H1 (cell line): ENCODE measurements around the gene MYBPC1. TPM values are rescaled to one million over a fixed set of nuclear protein-coding genes. Genes with fewer than 3 reads are reported as not detected.

Source experiments
- CTCF ChIA-PET: fragments of 300-600 bp; sonication (Branson Sonifier 250); formaldehyde crosslinking; loops from one replicate; lab custom pipeline; 2021; ENCODE audit not compliant: partially characterized antibody; lab: Charles Lee
- POLR2A ChIA-PET: fragments of 300-600 bp; sonication (Branson Sonifier 250); formaldehyde crosslinking; loops from one replicate; lab custom pipeline; 2021; ENCODE audit warnings: inconsistent platforms; ENCODE audit not compliant: partially characterized antibody; lab: Charles Lee
- DNase-seq, 2 experiments: peaks; one replicate each; pipeline versions ENCODE4 v3.0.0 to v3.0.0-alpha.2; 2010 to 2022; ENCODE audit warnings: low spot score in 2 of 2, low read depth in 1 of 2, mixed read lengths in 1 of 2
- FAIRE-seq: peaks from 2 replicates; lab custom pipeline; 2011; peaks lifted over from hg19 to GRCh38; lab: Jason Lieb, UNC
- H2AFZ ChIP-seq: 2 replicates; pipeline ENCODE4 v1.8.1; 2012; ENCODE audit warnings: low read length, inconsistent platforms
- H2AK5ac ChIP-seq: 2 replicates; pipeline ENCODE4 v1.6.1; 2013; ENCODE audit warnings: low read depth, low read length
- H2BK120ac ChIP-seq: replicated peaks from 2 replicates; pipeline ENCODE3; 2013; ENCODE audit warnings: low read depth, low read length, inconsistent platforms
- H2BK12ac ChIP-seq: 2 replicates; pipeline ENCODE4 v1.6.1; 2013; ENCODE audit warnings: low read depth, low read length
- H2BK15ac ChIP-seq: 2 replicates; pipeline ENCODE4 v1.6.1; 2013; ENCODE audit warnings: low read length
- H2BK20ac ChIP-seq: 2 replicates; pipeline ENCODE4 v1.6.1; 2013; ENCODE audit warnings: low read length
- H2BK5ac ChIP-seq: 2 replicates; pipeline ENCODE4 v1.6.1; 2013; ENCODE audit warnings: low read depth, low read length
- H3K14ac ChIP-seq: 2 replicates; pipeline ENCODE4 v1.6.1; 2013; ENCODE audit warnings: inconsistent platforms; ENCODE audit not compliant: insufficient read length
- H3K18ac ChIP-seq: 2 replicates; pipeline ENCODE4 v1.6.1; 2013; ENCODE audit warnings: low read length; ENCODE audit errors: extremely low read depth
- H3K23ac ChIP-seq: 2 replicates; pipeline ENCODE4 v1.6.1; 2013; ENCODE audit warnings: inconsistent platforms; ENCODE audit not compliant: insufficient read length
- H3K23me2 ChIP-seq: 2 replicates; pipeline ENCODE4 v1.6.1; 2013; ENCODE audit warnings: low read depth, low read length
- H3K27ac ChIP-seq: 2 replicates; pipeline ENCODE4 v1.6.1; 2011; ENCODE audit warnings: low read depth, low read length, inconsistent platforms
- H3K27me3 ChIP-seq, 4 experiments: replicated peaks in 1 of 4; 1 replicate in 1 of 4; 2 replicates in 3 of 4; pipeline versions ENCODE4 v1.6.1 to v1.8.1; 2011 to 2013; ENCODE audit warnings: low read length in 3 of 4, mild to moderate bottlenecking in 3 of 4, inconsistent platforms in 2 of 4, mixed read lengths in 2 of 4, moderate library complexity in 1 of 4; ENCODE audit not compliant: control insufficient read depth in 3 of 4, insufficient read depth in 3 of 4; ENCODE audit errors: extremely low read depth in 1 of 4
- H3K36me3 ChIP-seq, 4 experiments: 2 replicates each; pipeline versions ENCODE4 v1.6.1 to v1.8.1; 2011 to 2013; ENCODE audit warnings: mild to moderate bottlenecking in 4 of 4, low read length in 3 of 4, moderate library complexity in 2 of 4, control low read depth in 1 of 4, inconsistent platforms in 1 of 4; ENCODE audit not compliant: insufficient read depth in 4 of 4, control insufficient read depth in 2 of 4
- H3K4ac ChIP-seq: replicated peaks from 2 replicates; pipeline ENCODE3; 2013; ENCODE audit warnings: low read length, low read depth, mixed read lengths, inconsistent platforms; ENCODE audit not compliant: insufficient read length
- H3K4me1 ChIP-seq, 4 experiments: replicated peaks in 1 of 4; 1 replicate in 1 of 4; 2 replicates in 3 of 4; pipeline versions ENCODE4 v1.6.1 to v1.8.1; 2011 to 2013; ENCODE audit warnings: low read length in 3 of 4, inconsistent platforms in 2 of 4, mixed read lengths in 1 of 4; ENCODE audit not compliant: insufficient read depth in 4 of 4, control insufficient read depth in 3 of 4
- H3K4me2 ChIP-seq, 2 experiments: 2 replicates each; pipeline versions ENCODE4 v1.6.1 to v1.8.1; 2011 to 2013; ENCODE audit warnings: low read depth in 2 of 2, low read length in 2 of 2, control low read depth in 1 of 2, inconsistent platforms in 1 of 2, mild to moderate bottlenecking in 1 of 2; ENCODE audit not compliant: insufficient read depth in 1 of 2
- H3K4me3 ChIP-seq, 4 experiments: fragments of 200-600, 300-600 bp in 1 of 4; sonication (generic), shearing (Covaris generic), sonication (Bioruptor Twin) in 1 of 4; 2 replicates each; pipeline versions ENCODE4 v1.5.1 to v1.8.1; 2011 to 2016; ENCODE audit warnings: low read length in 4 of 4, low read depth in 3 of 4, control low read depth in 2 of 4, inconsistent platforms in 2 of 4, mild to moderate bottlenecking in 2 of 4, mixed read lengths in 1 of 4, moderate library complexity in 1 of 4; ENCODE audit not compliant: insufficient read depth in 2 of 4; ENCODE audit errors: extremely low read depth in 1 of 4
- H3K56ac ChIP-seq: replicated peaks from 2 replicates; pipeline ENCODE3; 2013; ENCODE audit warnings: low read depth, mild to moderate bottlenecking, mixed read lengths, low read length, inconsistent platforms; ENCODE audit not compliant: insufficient read length
- H3K79me1 ChIP-seq: 2 replicates; pipeline ENCODE4 v1.6.1; 2013; ENCODE audit warnings: low read depth, low read length, control low read depth
- H3K79me2 ChIP-seq, 2 experiments: 2 replicates each; pipeline versions ENCODE4 v1.6.1 to v1.8.1; 2012 to 2013; ENCODE audit warnings: low read length in 2 of 2, mild to moderate bottlenecking in 2 of 2, inconsistent platforms in 1 of 2; ENCODE audit not compliant: insufficient read depth in 2 of 2, control insufficient read depth in 1 of 2
- H3K9ac ChIP-seq, 4 experiments: replicated peaks in 1 of 4; 1 replicate in 1 of 4; 2 replicates in 3 of 4; pipeline versions ENCODE4 v1.6.1 to v1.8.1; 2011 to 2013; ENCODE audit warnings: low read depth in 3 of 4, low read length in 3 of 4, control low read depth in 2 of 4, mild to moderate bottlenecking in 2 of 4, moderate library complexity in 2 of 4, inconsistent platforms in 1 of 4; ENCODE audit errors: extremely low read depth in 1 of 4
- H3K9me3 ChIP-seq, 2 experiments: 2 replicates each; pipeline versions ENCODE4 v1.6.1 to v1.8.1; 2012 to 2013; ENCODE audit warnings: mild to moderate bottlenecking in 2 of 2, moderate library complexity in 2 of 2, control low read depth in 1 of 2, inconsistent platforms in 1 of 2, low read depth in 1 of 2, low read length in 1 of 2, mixed read lengths in 1 of 2; ENCODE audit not compliant: insufficient read depth in 2 of 2
- H4K20me1 ChIP-seq, 2 experiments: replicated peaks in 1 of 2; 2 replicates each; pipeline versions ENCODE3 to v1.8.1; 2011 to 2013; ENCODE audit warnings: inconsistent platforms in 2 of 2, low read length in 2 of 2, mild to moderate bottlenecking in 1 of 2; ENCODE audit not compliant: insufficient read depth in 2 of 2, control insufficient read depth in 1 of 2
- H4K5ac ChIP-seq: 2 replicates; pipeline ENCODE4 v1.6.1; 2013; ENCODE audit warnings: low read length, low read depth, mixed read lengths, inconsistent platforms; ENCODE audit not compliant: insufficient read length
- H4K8ac ChIP-seq: 2 replicates; pipeline ENCODE4 v1.8.0; 2013; ENCODE audit warnings: mild to moderate bottlenecking, moderate library complexity, low read length, inconsistent platforms; ENCODE audit not compliant: insufficient read depth; ENCODE audit errors: extremely low read depth
- H4K91ac ChIP-seq: replicated peaks from 2 replicates; pipeline ENCODE3; 2013; ENCODE audit warnings: low read length, mixed read lengths, inconsistent platforms; ENCODE audit not compliant: insufficient read length
- BACH1 ChIP-seq: IDR thresholded peaks from 2 replicates; pipeline ENCODE4 v1.6.1; 2012; ENCODE audit warnings: low read length, improper control_type of control experiment
- BCL11A ChIP-seq, 2 experiments: IDR thresholded peaks; one replicate each; pipeline ENCODE4 v1.6.1; 2011; ENCODE audit warnings: low read depth in 2 of 2, low read length in 2 of 2, mild to moderate bottlenecking in 2 of 2
- SIN3A ChIP-seq, 2 experiments: IDR thresholded peaks in 1 of 2; conservative IDR thresholded peaks in 1 of 2; 2 replicates each; pipeline ENCODE4 v1.6.1; 2011 to 2012; ENCODE audit warnings: low read length in 2 of 2, improper control_type of control experiment in 1 of 2, low read depth in 1 of 2, mild to moderate bottlenecking in 1 of 2
- SP2 ChIP-seq: IDR thresholded peaks from 2 replicates; pipeline ENCODE4 v1.6.1; 2012; ENCODE audit warnings: mild to moderate bottlenecking, low read length, inconsistent platforms
- SRF ChIP-seq: IDR thresholded peaks from 2 replicates; pipeline ENCODE4 v1.6.1; 2011; ENCODE audit warnings: mild to moderate bottlenecking, low read depth, low read length, moderate library complexity
- TBP ChIP-seq: IDR thresholded peaks from 2 replicates; pipeline ENCODE4 v1.6.1; 2011; ENCODE audit warnings: low read depth, low read length, improper control_type of control experiment
- TEAD4 ChIP-seq: IDR thresholded peaks from 2 replicates; pipeline ENCODE4 v1.6.1; 2012; ENCODE audit warnings: low read depth, low read length, inconsistent platforms, mixed read lengths
- whole genome bisulfite sequencing, 2 experiments: shearing (Covaris generic) in 1 of 2; methylation state at CpG; one replicate each; pipeline versions ENCODE4 v1.1.6 to v1.1.7; 2013 to 2015; ENCODE audit warnings: low lambda C conversion rate in 2 of 2, mixed read lengths in 2 of 2, inconsistent platforms in 1 of 2, low coverage in 1 of 2, missing lambda C conversion rate in 1 of 2; ENCODE audit not compliant: insufficient replicate concordance in 2 of 2, insufficient coverage in 1 of 2, insufficient read length in 1 of 2; ENCODE audit errors: extremely low coverage in 1 of 2, missing lambda C conversion rate in 1 of 2; 5-methylcytosine and 5-hydroxymethylcytosine counted together
- polyA plus RNA-seq, 7 experiments: library from polyadenylated mRNA; depleted of rRNA in 3 of 7; stranded (reverse) in 5 of 7; unstranded in 2 of 7; fragments of >200 nt in 5 of 7; fragments of 200-250 nt in 2 of 7; gene quantifications; 1 replicate in 5 of 7; 2 replicates in 1 of 7; 4 replicates in 1 of 7; pipeline versions ENCODE4 v1.2.1 to v1.2.3, GENCODE V29; 2011 to 2013; ENCODE audit warnings: missing spikeins in 2 of 7, mixed read lengths in 2 of 7
- total RNA-seq: library from RNA; stranded (reverse); fragmentation: NEBNext Ultra II Directional; extraction: Animal tissue kit (Norgen Biotek cat#: 25700); gene quantifications from 2 replicates; pipeline ENCODE4 v1.2.1, GENCODE V29; 2021
- TF ChIP-seq, protein P1 (sequence below), 3 experiments: IDR thresholded peaks; 1 replicate in 2 of 3; 2 replicates in 1 of 3; pipeline versions ENCODE4 v1.5.1 to v1.6.1; 2011; ENCODE audit warnings: low read length in 3 of 3, mild to moderate bottlenecking in 3 of 3, inconsistent platforms in 2 of 3, low read depth in 1 of 3, moderate library complexity in 1 of 3; ENCODE audit not compliant: insufficient read depth in 1 of 3; ENCODE audit errors: control extremely low read depth in 1 of 3

Gene MYBPC1
- total and polyA plus RNA-seq, 2 of the 8 experiments (the other 6 are each of a cell fraction or from before 2014, with no cell fraction given) = not detected

- Histone ChIP-seq H3K79me2 (no peaks in the 10 kb centered on the region), H2BK15ac (no peak overlapping the region), H3K4me2 (no peak overlapping the region), H3K9me3 (no peaks in the 10 kb centered on the region), H3K23ac (no peak overlapping the region), H3K18ac (no peak overlapping the region), H3K36me3 (no peaks in the 10 kb centered on the region), H4K8ac (no peak overlapping the region), H3K79me1 (no peaks in the 10 kb centered on the region), H3K9ac (no peak overlapping the region), H4K20me1 (no peaks in the 10 kb centered on the region), H2AK5ac (no peak overlapping the region), H3K4me1 (peaks cover 0 to 2% (median under 1%) of the 10 kb centered on the region in 4 experiments; a peak in 3 of 7 replicates), H4K5ac (no peak overlapping the region), H3K56ac (no peak overlapping the region), H3K27me3 (peaks cover 2 to 7% (median 5%) of the 10 kb centered on the region in 4 experiments), H2BK5ac (no peak overlapping the region), H2BK12ac (no peak overlapping the region), H2AFZ (no peak overlapping the region), H3K14ac (no peak overlapping the region), H2BK120ac (no peak overlapping the region), H3K4me3 (no peak overlapping the region), H4K91ac (no peak overlapping the region), H3K23me2 (peaks cover under 1% of the 10 kb centered on the region; the same call in 1 of the 2 replicates), H3K4ac (no peak overlapping the region), H3K27ac (no peak overlapping the region), H2BK20ac (no peak overlapping the region)
- WGBS, 2 experiments = 95% methylated on average over 1 of the region's 1 CpG; no CpG with 5 or more reads in 1 of the 2 experiments
- FAIRE-seq (no peak), DNase-seq (no peak)
- TF ChIP-seq BACH1 (no peak), BCL11A (IDR thresholded peaks at IDR 0.05; ENCODE audit: low read depth in 2 of 2, low read length in 2 of 2) (no peak), SP2 (no peak), SIN3A (conservative IDR thresholded peaks at IDR 0.05 in 1 of 2, IDR thresholded peaks at IDR 0.05 in 1 of 2; ENCODE audit: low read depth in 1 of 2, low read length in 2 of 2) (no peak), SRF (no peak), TEAD4 (no peak), TBP (no peak)
- TF ChIP-seq, protein P1, sequence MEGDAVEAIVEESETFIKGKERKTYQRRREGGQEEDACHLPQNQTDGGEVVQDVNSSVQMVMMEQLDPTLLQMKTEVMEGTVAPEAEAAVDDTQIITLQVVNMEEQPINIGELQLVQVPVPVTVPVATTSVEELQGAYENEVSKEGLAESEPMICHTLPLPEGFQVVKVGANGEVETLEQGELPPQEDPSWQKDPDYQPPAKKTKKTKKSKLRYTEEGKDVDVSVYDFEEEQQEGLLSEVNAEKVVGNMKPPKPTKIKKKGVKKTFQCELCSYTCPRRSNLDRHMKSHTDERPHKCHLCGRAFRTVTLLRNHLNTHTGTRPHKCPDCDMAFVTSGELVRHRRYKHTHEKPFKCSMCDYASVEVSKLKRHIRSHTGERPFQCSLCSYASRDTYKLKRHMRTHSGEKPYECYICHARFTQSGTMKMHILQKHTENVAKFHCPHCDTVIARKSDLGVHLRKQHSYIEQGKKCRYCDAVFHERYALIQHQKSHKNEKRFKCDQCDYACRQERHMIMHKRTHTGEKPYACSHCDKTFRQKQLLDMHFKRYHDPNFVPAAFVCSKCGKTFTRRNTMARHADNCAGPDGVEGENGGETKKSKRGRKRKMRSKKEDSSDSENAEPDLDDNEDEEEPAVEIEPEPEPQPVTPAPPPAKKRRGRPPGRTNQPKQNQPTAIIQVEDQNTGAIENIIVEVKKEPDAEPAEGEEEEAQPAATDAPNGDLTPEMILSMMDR (IDR thresholded peaks at IDR 0.05; ENCODE audit: control extremely low read depth in 1 of 3, insufficient read depth in 1 of 3, low read depth in 1 of 3, low read length in 3 of 3) = no peak
- ChIA-PET POLR2A (no interaction called here), CTCF (interaction anchor here (1.4 kb wide), 1 partner anchor 29 kb away, joined by 3 read pairs; no protein-coding TSS in a partner anchor)
These were observed 96.8 kb downstream of the MYBPC1 start for GRCh38 chr12:101691503-101692096.
